HG03457 (cell line): ENCODE results near the gene CLCF1.

Source experiments
- ATAC-seq: cut with Tn5 transposase; IDR thresholded peaks from one replicate; pipeline ENCODE4 v1.9.1; 2021; ENCODE audit warnings: moderate number of reproducible peaks; ENCODE audit not compliant: unreplicated experiment

The CLCF1 gene

DNA sequence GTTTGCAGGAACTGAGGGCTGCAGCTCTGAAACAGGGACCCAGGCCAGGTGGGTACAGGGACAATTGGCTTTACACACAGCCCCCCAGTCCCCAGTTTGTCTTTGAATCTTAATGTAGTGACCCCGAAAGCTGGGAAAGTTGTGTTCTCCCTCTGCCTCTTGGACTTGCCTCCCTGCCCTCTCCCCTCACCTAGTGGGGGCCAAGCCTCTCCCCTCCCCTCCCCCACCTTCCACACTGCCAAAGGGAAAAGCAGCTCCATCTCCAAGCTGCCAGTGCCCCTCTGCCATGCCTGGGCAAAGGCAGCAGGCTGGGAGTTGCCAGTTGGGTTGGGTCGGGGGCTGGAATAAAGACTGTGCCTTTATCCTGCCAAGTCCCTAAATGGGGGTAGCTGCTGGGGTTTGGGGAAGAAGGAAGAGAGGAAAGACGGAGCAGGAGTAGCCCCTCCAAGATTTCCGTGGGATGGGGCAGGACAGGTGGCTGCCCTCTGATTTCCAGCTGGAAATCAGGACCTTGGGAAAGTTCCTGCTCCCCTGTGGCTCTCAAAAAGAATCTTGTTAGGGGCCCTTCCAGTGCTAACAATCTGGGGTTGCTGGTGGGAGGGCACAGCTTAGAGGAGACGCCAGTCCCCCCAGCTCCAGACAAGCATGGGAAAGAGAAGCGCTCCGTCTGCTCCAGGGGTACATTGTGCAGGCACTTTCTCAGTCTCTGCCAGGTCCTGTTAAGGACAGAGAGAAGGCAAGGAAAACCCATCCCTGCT is 2.8 kb upstream of the CLCF1 start:
- no peak for ATAC-seq

DNA sequence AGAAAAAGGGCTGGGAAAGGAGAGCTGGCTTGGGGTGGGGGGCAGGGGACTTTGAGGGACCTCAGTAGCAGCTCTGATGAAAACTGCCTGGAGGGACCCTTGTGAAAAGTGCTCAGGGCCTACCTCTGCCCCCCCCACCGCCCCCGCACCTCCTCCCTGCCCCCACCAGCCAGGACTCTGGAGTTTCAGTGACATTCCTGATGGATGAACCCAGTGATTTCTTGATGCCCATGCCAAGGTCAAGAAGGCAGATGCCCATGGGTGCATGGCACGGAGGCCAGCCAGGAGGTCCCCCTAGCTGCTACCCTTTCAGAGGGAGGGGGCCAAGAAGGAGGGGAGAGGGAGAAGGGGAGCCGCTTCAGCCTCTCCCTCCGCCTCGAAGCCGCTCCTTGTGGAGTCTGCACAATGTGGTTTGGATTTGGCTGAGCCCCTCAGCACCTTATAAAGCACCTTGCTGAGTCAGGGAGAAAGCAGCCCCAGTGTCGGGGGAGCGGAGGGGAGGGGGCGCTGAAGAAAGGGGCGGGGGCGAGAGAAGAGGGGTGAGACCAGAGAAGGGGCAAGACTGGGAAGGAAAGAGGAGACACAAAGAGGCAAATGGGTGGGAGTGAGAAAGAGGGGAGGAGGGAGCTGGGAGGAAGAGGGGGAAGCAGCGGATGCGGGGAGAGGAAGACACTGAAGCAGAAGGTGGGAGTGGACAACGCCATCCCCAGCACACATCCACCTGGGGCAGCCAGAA is 2.1 kb upstream of the CLCF1 start:
- ATAC-seq: no peak

DNA sequence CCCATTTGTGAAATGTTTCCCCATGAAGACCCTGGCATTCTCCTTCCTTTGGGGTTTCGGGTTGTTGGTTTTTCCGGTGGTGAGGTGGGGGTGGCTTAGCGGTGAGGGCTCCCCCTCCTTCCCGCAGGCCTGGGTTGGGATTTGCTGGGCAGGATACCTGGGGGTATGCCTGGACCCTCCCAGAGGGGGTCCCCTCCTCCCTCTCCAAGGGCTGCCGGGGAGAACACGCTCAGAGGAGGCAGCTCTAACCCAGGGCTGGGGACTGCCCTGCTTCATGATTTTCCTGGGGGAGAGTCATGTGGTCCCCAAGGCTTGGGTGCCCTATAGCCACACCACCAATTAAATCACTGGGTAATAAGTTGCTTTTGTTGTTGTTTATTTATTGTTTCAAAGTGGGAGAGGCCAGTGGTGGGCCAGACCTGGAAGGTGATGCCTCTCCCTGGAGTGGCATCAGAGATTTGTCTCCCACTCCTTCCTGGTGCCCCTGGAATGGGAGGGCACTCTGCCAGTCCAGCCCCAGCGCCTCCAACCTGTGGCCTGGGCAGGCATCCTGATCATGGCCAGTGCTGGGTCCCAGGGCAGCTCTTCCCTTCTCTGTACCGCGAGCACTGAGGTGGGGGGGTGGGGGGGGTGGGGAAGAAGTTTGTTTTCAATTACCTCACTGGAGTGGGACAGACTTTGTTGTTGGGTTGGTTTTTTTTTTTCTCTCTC is 1.3 kb upstream of the CLCF1 start:
- no peak for ATAC-seq

DNA sequence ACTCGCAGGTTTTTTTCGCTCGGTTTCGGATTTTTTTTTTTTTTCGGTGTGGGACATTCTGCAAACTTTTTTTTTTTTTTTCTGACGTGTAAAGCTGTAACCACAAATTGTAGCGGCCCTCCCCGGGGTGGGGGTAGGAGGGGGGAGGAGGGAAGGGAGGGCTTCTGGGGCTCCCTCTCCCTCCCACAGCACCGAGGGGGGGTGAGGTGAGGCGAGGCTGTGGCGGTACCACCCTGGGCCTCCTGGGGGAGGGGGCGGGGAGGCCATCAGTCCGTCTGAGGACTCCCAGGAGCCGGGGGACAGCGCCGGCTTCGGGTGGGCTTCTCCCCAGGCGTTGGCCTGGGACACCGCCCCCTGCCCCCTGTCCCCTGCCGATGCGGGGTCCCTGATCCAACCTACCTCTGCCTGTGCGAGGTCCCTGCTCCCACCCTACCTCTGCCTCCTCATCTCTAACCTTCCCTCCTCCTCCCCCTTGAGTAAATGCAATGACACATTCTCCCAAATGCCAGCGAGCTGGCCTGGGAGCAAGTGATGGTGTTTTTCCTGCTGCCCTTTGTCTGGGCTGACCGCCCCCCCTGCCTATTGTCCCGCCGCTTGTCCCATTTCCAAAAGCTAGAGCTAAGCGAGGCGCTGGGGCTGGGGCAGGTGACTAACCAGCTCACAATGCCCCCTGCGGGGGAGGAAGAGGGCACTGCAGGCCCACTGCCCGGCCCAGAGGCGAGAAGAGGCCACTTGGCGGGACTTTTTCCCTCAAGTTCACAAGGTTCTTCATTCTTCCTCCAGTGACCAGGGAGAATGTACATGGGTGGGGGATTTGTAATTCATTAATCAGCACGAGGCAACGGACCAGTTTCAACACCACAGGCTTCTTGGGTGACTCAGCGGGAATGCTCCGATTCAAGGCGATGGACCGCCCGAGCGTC is 511 bp upstream of the CLCF1 start:
- no peak for ATAC-seq

DNA sequence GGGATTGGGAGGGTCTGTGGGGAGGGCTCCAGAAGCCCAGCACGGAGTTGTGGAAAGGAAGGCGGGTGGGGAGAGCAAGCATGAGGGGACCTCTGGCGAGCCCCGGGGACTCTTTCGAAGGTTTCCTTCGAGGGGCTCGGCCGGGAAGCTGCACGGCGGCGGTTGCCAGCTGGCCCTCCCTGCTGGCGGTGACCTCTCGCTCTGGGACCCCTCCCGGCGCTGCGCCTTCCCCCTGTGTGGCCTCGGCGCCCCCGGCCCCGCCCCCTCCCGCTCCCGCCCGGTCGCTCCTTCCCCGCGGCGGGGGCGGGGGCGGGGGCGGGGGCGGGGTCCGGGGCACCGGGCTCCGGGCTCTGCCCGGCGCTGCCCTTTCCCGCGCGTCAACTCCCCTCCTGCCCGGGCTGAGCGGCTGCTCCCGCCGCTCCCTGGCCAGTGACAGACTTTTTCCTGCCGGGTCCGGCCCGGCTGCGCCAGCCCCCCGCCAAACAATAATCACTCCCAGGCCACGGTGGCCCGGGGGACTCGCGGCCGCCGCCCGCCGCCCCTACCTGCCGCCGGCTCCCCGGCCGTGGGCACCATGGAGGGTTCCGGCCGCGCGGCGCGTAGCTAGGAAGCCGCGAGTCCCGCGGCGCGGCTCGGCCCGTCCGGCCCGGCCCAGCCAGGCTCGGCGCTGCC is 941 bp downstream of the CLCF1 start:
- no peak for ATAC-seq

DNA sequence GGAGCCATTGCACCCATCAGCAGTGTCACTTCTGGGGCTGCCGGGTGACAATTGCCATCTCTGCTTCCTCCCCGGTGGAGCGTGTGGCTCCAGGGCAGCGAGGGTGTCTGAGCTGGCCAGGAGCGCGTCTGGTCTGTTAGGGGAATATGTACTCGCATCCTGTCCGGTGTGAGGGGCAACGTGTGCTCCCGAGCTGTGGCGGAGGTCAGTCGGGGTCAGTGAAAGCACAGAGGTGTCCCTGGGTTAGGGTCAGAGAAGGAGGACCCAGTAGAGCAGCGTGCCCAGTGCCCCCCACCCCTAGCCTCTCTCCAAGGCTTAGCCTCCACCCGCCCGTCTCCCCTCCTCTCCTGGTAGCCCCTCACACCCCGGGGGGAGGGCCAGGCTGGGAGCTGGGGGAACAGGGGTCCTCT is 1.5 kb downstream of the CLCF1 start:
- ATAC-seq: no peak

DNA sequence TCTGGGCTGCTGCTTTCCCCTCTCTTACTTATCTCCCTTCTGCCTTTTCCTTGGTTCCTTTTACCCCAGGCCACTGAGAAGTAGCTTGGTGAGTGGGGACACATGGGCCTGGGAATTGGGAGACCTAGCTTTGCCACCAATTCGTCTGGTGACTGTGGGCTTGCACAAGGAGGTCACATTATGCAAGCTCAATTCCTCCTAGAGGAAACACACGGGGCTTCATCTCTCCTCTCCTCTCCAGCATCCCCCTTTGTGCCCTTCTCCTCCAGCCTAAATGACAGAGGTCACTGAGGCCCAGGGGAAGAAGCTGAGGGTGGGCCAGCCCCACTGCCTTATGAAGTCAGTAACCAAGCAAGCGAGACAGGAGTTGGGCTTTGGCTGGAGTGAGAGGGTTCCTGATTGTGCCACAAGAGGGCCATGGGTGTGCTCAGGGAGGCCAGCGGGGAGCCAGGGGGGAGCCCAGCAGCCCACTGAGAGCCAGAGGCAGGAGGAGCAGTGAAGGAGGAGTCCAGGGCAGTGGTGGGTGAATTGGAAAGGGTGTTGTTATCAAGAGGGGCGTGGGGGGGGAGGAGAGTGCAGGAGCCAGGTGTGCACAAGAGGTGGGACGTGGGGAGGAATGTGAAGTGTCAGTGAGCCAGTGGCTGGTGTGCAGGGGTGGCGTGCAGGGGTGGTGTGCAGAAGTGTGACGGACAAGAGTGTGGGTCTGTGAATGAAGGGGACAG is 2.0 kb downstream of the CLCF1 start:
- no peak for ATAC-seq

DNA sequence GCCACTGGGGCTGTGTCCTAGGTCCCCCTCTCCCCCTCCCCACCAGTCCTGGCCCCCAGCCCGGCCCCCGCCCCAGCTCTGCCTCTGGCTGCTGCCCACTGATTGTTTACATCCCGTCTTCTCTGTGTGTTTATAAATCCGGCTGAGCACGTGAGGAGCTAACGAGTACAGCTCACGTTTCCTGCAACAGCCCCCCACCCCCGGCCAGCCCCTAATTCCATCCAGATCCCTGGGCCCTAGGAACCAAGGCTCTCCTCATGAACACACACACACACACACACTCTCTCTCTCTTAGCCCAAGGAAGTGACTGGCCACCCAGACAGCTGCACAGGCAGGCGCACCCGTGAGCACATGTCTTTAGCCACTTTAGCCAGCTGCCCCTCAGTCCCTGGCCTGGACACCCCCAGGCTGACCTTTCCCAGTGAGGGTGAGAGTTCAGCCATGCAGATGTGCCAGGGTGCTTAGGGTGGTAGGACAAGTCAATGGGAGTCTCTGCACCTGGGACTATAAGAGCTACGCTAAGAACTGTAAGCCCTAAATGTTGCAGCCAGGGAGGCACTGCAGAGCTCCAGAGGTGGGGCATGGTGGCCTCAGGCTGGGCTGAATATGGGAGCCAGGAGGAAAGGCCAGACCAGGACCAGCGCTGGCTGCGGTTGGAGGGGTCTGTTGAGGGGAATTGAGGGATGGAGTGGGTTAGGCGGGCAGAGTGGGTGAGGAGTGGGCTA is 2.9 kb downstream of the CLCF1 start:
- no peak for ATAC-seq

DNA sequence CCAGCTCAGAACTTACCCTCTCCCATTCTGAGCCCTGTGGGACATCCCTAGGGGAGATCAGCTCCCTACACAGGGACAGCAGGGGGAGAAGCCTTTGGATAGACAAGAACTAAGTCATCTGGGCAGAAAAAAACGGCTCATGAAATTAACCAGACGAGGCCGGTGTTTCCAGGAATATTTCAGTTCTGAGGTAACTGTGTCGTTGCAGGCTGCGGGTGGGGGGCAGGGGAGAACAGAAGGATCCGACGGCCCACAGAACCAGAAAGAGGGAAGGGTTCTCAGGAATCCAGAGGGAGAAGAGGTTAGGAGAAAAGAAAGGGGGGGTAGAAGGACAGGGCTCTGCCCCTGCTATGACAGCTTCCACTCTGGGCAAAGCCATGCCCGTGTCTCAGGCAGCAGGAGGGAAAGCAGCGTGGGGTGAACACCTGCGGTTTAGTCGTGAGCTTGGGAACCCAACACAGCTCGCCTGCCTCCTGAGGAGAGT is 3.6 kb downstream of the CLCF1 start:
- no peak for ATAC-seq

DNA sequence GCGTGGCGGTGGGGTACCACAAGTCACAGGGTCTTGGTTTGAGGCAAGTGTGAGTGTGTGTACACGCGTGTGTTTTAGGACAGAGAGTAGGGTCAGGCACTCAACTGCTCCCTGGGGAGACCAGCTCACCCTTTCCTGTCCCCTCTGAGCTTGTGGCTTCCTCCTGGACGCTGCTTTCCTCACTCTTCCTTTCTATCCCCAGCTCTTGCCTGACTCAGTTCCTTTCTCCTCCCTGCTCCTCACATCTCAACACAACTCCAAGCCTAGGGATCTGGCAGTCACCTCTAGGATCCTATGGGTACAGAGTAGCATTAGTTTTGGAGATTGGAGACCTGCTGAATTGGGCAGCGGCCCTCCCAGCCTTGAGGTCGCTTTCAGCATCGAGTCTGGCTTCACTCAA is 4.1 kb downstream of the CLCF1 start:
- ATAC-seq: no peak

DNA sequence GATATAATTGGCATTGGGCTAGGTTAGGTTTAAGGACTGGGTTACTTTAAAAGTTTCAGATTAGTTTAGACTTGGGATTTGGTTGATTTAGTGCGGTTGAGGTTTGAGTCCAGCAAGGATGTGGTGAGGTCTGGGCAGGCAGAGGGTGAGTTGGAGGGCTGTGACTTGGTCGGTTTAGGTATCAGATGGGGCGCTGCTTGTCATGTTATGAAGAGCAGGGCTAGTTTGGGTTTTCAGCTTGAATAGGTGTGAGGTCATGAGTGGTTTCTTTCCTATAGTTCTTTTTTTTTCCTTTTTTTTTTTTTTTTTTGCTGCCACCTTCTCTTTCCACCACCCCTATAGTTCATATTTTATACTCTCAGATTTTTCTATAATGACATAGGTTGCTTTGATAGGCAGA is 4.8 kb downstream of the CLCF1 start:
- no peak for ATAC-seq

DNA sequence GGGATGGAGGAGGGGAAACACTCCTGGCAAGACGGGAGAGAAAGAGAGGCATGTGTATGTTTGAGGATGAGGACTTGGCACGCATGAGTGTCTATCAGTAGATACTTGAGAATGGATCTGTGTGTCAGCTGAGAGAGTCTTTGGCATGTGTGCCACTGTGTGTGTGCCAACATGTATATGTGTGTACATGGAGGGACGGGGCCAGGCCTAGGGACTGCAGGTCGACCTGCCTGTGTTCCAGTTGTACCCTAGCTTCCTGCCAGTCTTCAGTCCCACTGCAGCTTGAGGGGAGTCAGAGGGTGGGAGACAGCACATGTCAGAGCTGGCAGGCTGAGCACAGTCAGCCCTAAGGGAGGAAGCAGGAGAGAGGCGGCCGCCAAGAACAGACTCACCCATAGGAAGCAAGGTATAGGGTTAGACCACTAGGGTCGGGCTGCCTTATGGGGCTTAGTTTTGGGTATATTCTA is 5.6 kb downstream of the CLCF1 start:
- ATAC-seq: no peak

DNA sequence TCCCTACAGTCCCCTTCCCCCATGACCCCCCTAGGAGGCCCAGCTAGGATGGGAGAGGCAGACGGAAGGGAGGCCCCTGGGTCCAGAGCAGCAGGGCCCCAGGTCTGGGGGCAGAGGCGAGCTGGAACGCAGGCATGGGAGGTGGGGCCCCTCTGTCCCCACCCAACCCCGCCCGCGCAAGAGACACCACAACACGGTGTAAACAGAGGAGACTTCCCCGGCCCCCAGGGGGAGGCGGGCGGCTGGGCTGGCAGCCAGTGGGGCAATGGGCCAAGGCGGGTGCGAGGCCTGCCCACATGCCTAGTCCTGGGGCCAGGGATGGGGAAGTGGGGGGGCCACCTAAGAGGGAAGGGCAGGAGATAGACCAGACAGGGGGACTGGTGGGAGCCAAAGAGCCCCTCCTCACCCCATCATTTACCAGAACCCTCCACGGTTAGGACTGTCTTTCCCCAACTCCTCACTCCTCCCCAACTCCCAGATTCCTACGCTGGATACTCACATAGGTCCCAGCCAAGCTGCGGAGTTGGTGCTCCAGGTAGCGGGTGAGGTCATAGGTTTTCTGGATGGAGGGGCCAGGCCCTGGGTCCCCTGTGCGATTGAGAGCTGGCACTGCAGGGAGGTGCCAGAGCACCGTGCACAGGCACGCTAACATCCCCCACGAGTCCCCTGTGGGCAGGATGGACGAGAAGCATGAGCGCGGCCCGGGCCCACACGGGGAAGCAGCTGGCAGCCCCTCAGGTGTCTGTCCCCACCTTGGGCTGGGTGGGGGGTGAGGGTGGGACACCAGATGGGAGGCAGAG is 6.2 kb downstream of the CLCF1 start:
- ATAC-seq: no peak

DNA sequence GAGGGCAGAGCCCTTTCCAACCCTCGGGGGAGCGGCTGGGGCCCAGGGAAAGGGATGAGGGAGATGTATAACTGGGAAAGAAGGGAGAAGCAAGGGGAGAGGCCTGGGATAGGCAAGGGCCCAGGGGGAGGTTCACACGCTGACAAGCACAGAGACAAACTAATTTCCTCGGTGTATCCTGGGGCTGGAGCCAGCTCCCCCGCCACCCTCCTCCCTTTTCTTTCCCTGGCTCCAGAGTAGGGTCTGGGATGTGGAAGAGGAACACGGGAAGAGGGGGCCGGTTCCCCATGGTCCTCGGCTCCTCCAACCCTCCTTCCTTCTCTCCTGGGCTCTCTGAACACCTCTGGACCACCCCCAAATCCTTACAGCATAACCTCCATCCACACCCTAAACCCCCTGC is 6.9 kb downstream of the CLCF1 start:
- ATAC-seq: no peak

DNA sequence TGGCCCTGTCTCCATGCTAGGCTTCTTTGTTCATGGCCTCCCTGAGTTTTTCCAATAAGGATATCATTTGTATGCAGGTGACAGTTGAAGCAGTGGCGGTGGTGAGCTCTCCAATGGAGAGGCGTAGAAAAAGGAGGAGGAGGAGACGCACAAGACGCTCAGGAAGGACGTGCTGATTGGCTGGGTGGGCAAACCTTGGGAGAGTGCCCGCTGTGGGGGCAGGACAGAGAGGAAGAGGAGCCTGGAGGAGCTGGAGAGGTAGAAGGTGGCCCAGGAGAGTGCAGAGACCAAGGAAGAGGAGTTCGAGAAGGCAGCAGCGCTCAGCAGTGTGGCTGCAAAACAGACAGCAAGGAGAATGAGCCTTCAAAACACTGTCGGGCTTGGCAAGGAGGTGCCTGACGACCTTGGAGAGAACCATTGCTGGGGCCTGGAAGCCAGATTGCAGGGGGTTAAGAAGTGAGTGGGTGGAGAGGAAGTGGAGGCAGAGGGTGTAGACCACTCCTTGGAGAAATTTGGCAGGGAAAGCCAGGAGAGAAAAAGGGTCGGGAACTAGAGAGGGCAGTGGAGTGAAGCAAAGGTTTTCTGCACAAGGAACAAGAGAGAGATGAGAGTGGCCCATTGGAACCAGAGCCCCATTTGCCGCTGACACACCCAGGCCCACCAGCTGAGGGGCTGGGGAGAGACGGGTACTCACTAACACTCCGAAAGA is 7.5 kb downstream of the CLCF1 start:
- ATAC-seq: no peak

DNA sequence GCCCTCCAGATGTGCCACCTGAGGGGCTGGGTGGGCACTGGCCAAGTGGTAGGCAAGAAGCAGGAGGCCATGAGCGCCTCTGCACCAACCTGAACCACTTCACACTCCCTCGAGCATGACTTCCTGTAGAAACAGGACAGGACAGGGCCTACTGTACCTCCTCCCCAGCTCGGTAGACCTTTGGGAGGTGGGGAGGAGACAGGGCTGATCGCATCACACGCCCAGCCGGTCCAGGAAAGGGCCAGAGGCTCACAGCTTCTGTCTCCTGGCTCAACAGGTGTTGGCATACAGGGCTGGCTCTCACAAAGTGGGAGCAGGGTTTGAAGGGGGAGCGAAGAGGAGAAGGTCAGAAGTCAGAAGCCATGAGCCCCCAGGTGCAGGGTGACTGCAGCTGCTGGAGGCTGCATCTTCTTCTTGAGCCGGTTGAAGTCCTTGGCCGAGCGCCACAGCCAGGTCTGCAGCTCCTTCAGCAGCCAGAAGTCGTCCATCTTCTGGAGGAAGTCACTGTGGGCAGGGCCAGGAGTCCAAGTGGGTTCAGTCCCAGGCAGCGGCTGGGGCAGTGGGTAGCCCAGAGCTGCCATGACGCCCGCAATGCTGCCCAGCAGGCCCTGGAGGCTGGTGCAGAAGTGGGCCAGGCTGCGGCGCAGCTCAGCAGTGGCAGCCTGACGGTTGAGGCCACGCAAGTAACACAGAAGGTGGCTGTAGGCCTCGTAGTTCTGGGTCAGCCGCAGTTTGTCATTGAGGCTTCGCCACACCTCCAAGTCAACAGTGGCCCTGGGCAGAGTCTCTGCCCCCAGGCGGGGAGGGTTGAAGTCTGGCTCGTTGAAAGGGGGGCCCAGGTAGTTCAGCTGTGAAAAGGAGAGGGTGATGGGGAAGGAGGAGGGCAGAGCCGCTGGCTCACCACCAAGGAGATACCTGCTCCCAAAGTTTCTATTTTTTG is 8.3 kb downstream of the CLCF1 start:
- no peak for ATAC-seq
